ENCODE data around the gene MT1M.
"Not testable (repeated sequence)": the region's sequence is repeated elsewhere in the genome, so short reads cannot be mapped to it uniquely, and the experiment has no call there.

MT1M gene

DNA sequence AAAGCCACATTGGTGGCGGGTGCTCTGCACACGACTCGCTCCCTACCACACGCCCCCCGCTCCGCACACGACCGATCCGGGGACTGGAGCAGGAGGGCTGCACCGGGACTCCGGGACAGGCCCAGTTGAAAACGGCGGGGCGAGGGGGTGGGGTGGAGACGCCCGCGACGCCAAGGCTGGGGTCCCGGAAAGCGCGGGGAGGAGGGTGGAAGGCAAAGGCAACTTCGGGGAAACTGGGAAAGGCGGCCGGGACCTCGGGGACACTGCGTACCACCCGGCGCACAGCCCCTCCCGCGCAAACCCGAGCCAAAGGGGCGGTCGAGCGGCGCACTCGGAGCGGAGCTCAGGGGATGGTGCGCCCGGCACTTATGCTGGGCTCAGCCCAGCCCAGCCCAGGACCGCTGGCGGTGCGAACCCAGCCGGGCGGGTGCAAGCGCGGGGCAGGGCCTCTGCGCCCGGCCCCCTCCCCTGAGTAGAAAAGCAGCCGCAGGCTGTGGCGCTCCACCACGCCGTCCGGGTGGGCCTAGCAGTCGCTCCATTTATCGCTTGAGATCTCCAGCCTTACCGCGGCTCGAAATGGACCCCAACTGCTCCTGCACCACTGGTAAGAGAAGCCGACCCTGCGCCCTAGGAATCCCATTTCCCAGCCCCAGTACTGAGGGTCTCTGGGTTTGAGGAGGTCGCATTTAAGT lies at the start of gene MT1M:
MT1M (plus strand) TSS at position 504 of the 692 bp plus-strand sequence; CDS start at position 577, 73 bp downstream.
- no peak for DNase-seq

DNA sequence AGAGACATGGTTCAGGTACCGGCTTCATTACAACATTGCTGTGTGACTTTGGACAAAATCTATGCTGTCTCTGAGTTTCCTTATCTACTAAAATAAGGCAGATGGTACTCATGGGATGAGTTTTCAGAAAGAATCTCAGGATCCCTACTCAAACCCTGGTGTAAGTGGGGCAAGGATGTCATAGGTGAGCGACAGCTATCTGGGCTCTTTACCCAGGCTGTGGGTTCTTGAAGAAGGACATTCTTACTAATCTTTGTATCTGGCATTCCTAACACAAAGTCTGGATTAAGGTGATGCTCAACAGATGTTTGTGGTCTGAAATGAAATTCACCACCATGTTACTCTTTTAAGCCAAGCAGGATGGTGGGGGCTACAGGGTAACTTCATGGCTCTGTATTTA lies 49.5 kb upstream of the MT1M start:
- not testable (repeated sequence) for DNase-seq

DNA sequence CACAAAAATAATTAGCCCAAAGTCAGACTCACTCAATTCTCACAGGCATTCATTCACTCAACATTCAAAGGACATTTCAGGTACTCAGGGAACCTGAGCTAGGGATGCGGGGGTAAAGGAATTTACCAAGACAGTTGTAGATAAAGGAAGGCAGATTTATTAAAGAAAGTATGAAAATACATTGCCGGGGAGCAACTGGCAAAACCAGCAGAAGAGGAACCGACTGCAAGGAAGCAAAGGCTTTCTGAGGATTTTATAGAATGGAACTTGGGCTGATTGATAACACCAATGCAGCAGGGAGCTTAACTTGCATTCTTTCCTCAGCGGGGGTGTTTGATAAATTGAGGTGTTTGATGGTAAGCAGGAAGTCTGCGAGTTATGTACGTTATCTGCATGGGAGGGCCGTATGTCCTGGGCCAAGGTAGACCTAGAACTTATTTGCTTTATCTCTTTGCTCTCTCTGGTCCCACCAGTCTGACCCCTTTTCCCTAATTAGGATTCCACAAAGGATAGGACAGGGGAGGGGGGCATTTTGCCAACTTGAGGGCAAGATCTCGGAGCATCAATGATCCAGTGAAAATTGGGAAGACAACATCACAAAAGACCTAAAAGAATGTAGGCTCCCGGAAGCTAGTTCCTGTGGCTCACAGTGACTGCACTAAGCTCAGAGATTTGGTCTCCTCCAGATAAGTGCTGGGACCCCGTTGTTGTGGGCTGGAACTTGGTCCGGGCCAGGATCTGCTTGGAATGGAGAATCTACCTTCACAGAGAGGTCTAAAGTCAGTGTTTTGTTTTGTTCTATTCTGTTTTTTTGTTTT lies 48.9 kb upstream of the MT1M start:
- DNase-seq: no peak

DNA sequence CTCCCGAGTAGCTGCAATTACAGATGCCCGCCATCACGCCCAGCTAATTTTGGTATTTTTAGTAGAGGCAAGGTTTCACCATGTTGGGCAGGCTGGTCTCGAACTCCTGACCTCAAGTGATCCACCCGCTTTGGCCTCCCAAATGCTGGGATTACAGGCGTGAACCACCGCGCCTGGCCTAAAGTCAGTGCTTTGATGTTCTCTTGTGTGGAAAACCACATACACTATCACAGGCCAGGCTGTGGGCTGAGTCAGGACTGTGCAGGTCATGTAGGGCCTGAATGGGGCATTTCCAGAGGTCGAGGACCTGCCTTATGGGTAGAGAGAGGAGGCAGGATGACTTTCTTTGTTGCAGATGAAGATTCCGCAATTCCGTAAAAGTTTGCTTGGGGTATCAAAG lies 48.2 kb upstream of the MT1M start:
- peak; percentile 40 for DNase-seq

DNA sequence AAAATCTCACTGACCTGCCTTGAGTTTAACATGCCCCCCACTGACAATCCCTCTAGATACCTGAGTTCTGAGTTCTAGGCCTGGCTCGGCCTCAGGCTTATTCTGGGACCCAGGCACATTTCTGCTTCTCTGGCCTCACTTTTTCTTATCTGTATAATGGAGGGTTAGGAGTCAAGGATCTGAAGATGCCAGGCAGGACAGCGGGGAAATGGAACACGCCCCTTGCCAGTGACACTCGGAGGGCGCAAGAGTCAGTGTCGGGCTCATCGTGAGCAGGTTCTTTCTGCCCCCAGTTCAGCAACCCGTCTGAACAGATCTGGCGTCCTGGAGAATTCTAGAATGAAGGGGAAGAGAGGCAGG lies 43.7 kb upstream of the MT1M start:
- DNase-seq: no peak

DNA sequence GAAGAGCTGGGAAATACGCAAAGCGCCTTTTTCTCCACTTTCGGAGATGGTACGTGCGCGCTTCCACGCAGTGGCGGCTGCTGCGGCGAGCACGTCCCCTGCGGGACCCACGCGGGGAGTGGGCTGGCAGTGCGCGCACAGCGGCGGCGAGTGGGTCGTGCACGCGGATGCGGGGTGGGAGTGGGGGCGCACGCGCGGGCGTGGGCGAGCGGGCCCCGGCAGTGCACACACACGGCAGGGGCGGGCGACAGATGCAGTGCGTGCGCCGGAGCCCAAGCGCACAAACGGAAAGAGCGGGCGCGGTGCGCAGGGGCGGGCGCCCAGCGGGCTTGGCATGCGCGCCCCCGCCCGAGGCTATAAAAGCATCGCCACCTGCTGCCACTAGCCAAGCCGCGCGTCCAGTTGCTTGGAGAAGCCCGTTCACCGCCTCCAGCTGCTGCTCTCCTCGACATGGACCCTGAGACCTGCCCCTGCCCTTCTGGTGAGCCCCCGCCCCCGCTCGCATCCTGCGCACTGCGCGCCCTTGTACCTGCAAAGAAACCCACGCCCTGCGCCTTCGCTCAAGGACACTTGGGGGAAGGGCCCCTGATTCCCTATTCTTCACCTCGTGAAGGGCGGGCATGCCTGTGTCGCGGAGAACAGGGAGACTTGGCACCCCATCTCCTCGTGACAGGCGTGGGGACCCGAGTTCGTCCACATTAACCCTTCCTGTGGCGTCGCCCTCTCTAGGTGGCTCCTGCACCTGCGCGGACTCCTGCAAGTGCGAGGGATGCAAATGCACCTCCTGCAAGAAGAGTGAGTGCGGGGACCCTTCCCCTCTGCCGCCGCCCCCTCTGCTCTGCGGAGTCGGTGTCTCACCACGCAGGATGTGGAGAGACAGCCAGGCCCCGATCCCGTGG lies 43.1 kb upstream of the MT1M start, which contains the start of gene MT3:
MT3 (plus strand) TSS at position 388 of the 899 bp plus-strand sequence; CDS start at position 451, 63 bp downstream.
- DNase-seq: peak; percentile 76

DNA sequence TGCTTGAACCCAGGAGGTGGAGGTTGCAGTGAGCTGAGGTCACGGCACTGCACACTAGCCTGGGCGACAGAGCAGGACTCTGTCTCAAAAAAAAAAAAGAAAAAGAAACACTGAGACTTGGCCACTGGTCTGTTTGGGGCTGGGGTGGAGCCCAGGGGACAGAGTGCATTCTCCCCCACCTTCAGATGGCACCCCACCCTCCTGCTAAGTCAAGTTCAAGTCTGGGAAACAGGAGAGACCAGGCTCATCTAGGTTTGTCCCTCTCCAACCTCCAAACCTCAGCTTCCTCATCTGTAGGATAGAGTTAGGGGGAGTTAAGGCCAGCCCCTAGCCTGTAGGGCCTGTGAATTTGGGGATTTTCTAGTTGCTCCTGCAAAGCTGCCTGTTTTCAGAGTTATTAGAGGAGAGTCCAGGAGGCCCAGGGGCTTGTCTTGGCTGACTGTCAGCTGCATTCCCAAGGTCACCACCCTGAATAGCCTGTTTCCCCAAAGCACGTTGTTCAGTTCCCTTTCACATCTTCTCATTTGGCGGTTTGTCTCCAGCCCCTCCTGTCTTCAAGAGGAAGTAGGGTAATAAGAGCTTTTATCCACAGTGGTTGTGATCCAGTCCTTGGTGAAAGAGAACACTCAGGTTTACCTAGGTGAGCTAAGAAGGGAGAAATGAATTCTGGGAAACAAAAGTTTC lies 40.9 kb upstream of the MT1M start:
- peak; percentile 40 for DNase-seq

DNA sequence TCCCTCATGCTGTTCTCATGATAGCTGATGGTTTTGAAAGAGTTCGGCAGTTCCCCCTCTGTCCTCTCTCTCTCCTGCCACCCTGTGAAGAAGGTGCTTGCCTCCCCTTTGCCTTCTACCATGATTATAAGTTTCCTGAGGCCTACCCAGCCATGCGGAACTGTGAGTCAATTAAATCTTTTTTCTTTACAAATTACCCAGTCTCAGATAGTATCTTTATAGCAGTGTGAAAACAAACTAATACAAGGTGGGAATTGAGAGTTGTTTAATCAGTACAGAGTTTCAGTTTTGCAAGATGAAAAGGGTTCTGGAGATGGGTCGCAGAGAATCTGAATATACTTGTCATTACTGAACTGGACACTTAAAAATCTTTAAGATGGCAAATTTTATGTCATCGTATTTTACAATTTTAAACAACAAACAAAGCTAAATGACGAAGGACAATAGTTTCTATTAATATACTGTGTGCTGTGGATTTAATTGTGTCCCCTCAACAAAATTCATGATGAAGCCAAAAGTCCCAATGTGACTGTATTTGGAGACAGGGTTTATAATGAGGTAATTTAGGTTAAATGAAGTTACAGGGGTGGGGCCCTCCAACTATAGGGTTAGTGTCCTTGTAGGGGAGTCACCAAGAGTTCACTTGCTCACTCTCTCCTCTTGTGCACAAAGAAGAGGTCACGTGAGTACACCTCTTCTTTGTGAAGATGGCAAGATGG lies 38.7 kb upstream of the MT1M start:
- no peak for DNase-seq

DNA sequence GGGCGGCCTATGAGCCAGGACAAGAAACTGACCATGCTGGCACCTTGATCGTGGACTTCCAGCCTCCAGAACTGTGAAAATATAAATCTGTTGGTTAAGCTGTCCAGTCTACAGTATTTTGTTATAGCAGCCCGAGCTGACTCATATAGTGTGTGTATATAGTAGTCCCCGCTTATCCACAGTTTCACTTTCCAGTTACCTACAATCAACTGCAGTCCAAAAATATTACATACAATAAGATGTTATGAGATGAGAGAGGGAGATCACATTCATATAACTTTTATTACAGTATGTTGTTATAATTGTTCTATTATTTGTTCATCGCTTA lies 38.2 kb upstream of the MT1M start:
- no peak for DNase-seq

DNA sequence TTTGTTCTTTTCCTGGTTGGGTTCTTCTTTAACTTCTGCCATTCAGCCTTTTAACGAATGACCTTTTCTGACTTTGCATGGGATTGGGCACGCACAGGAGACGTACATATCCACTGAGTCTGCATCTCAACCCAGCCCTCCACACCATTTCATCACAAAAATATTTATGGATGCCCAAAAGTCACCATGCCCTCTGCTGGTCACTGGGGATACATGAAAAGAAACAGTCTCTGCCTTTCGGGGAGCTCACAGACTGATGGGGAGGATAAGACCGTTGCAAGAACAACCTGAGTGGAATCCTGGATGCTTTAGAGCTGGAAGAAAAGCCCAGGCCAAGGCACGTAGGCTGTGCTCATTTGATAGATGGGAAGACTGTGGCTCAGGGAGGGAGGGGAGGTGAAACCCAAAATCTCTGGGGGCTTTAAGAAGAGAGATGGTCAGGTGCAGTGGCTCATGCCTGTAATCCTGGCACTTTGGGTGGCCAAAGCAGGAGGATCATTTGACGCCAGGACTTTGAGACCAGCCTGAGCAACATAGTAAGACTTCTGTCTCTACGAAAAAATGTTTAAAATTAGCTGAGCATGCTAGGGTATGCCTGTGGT lies 32.0 kb upstream of the MT1M start:
- no peak for DNase-seq

DNA sequence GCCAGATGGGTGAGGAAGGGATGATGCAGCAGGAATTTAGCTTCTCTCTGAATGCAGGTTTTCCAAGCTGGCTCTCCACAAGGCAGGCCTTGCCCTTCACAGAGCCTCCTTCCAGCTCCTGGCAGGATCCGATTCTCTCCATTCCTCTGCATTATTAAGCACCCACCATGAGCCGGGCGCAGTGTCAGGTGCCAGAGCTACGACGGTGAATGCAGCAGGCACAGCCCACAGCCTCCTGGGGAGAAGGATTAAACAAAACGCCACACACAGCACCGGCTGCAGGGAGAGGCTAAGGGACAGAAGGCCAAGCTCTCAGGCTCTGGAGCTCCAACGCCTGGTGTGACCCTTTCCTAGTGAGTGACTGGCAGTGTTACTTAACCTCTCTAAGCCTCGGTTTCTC lies 31.1 kb upstream of the MT1M start:
- no peak for DNase-seq

DNA sequence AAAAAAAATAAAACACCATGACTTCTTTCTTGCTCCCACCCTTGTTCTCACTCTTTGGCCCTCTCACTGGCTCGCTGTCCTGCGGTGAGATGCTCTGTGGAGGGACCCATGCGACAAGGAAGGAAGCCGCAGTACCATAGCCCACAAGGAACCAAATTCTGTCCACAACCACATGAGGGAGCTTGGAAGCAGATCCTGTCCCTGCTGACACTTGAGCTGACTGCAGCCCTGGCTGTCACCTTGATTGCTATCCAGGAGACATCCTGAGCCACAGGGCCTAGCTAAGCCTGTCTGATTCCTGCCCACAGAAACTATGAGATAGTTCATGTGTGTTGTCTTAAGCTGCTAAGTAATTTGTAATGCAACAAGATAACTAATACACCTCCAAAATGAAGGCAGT lies 28.9 kb upstream of the MT1M start:
- no peak for DNase-seq

DNA sequence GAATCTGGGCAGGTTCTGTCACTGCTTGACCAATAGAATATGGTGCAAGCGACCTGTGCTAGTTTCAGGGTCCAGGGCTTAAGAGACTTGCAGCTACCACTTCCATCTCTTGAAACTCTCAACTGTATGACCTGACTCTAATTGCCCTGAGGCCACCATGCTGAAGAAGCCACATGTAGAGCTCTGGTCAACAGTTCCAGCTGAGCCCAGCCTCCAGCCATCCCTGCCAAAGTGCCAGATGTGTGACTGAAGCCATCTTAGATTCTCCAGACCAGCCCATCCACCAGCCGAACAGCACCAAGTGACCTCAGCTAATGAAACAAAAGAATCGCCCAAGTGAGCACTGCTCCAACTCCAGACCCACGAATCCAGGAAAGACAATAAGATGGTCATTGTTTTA lies 27.5 kb upstream of the MT1M start:
- no peak for DNase-seq

DNA sequence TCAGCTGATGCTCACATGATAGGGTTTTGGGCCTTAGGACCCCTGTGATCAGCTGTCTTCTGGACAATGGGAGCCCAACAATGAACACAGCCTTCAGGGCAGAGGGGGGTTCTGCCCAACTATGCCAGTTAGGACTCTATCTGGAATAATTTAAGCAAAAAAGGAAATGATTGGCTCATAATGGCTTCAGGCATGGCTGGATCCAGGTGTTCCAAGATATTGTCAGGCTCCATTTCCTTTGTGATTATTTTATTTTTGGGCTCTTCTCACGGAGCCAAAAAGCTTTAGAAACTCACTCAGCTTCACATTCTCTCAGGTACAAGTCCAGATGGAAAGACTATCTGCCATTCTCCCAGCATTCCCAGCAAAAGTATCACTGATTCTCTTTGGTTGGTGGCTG lies 27.0 kb upstream of the MT1M start:
- DNase-seq: no peak

DNA sequence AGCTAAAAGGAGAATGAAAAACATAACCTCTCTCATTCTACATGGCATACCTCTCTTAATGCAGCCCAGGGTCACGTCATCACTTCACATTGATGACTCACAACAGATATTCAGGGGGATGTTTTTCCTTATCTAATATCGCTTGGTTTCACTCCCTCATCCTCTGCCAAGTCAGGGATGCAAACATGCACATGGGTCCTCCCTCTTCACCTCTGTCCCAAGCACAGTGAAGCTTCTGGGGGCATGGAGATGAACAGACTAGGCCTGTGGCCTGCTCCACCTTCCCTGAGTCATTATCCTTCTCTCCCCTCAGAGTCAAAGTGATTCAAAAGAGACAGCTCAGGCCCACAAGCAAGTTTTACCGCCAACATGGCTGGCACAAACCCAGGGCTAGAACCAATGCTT lies 26.4 kb upstream of the MT1M start:
- DNase-seq: no peak

DNA sequence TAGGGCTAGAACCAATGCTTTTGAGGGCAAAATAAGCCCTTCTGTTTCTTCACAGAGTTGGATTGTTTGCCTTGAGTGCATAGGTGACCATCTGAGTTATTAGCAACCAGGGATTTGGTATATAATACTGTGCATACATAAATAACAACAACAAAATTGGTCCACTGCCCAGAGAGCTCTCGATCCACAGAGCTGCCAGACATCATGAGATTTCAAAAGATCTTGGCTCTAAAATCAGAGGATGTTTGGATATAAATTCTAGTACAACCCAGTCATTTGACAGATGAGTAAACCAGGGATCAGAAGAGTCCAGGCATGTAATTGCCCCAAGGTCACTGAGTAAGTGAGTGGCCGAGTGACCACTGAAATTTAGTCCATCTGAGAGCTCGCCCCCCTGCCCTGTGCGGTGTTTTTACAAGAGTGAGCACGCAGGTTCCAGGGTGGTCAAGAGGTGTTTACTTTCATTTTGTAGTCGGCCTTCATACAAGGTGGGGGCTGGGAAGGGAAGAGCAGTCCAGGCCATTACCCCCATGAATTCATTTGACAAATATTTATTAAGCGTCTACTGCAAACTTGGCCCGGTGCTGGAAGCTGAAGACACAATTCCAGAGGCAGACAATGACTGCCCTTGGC lies 25.9 kb upstream of the MT1M start:
- DNase-seq: no peak

DNA sequence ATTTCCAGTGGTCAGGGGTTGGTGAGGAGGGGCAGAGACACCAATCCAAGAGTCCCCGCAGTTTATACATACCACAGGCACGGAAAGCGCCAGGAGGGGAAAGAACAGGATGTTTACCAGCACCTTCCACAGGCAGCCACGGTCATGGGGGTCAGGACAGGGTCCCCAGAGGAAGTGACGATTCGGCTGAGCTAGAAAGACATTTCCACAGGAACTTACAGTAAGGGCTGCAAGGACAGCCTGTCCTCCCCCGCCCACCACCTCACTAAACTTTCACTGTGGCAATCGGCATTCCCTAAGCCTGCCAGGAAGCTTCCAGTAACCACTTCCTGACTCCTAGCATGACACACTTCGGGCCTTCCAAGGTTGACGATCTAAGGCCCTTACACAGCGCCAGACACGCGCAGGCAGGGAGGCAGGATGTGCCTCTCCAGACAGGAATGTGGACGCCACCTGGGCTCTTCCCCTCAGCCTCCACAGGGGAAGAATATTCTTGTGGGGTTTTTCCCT lies 25.3 kb upstream of the MT1M start:
- no peak for DNase-seq

DNA sequence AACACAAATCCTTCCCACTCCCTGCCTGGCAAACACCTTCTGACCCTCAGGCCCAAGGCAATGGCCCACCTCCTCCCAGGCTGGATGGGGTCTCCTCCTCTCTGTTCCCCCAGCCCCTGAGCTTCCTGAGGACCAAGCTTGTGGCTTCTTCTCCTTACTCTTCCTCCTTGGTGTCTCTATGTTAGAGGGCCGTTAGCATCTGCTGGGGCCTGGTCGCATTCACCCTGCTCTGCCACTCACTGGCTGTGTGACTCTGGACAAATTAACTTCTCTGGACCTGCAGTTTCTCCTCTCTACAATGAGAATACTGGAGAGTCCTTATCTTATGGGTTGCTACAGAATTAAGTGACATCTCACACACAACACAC lies 24.8 kb upstream of the MT1M start:
- no peak for DNase-seq

DNA sequence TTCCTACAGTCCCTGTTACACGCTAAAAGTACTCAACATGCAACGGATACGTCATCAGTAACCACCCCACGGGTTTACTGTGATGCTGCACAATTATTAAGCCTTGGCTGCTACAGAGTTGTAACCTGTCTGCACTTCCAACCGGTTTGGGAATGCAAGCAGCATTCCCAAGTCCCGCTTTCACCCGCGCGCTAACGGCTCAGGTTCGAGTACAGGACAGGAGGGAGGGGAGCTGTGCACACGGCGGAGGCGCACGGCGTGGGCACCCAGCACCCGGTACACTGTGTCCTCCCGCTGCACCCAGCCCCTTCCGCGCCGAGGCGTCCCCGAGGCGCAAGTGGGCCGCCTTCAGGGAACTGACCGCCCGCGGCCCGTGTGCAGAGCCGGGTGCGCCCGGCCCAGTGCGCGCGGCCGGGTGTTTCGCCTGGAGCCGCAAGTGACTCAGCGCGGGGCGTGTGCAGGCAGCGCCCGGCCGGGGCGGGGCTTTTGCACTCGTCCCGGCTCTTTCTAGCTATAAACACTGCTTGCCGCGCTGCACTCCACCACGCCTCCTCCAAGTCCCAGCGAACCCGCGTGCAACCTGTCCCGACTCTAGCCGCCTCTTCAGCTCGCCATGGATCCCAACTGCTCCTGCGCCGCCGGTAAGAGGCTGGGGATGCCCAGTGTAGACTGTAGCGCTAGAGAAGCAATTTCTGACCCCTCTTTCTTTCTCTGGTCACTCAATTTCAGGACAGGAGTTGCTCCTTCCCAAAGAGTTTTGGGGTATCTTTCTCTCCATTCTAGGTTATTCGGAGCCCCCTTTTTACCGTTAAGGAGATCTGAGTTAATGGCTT lies 24.2 kb upstream of the MT1M start, which contains the start of gene MT2A:
MT2A (plus strand) TSS at position 542 of the 833 bp plus-strand sequence; CDS start at position 614, 72 bp downstream.
- DNase-seq: peak; percentile 94

DNA sequence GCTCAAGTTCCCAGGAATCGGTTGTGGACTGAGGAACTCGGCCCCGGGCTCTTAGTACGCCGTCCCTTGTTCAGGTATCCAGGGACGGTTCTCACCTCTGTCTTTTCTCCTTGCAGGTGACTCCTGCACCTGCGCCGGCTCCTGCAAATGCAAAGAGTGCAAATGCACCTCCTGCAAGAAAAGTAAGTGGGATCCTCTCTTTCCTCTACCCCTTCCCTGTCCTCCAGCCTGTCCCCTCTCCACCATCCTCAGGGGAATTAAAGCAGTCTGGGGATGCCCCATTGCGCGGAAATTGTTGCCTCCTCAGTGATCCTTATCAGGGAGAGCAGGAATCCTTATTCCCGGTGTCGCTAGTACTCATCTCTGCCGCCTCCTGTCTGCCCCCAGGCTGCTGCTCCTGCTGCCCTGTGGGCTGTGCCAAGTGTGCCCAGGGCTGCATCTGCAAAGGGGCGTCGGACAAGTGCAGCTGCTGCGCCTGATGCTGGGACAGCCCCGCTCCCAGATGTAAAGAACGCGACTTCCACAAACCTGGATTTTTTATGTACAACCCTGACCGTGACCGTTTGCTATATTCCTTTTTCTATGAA lies 23.5 kb upstream of the MT1M start:
- no peak for DNase-seq

Measured in activated CD8-positive, alpha-beta memory T cell treated with anti-CD3 and anti-CD28 coated beads, Interleukin-2, amount 50 U/mL, for 48 hours (primary cell).